ENCODE results near the gene ST7L.

Gene ST7L

GRCh38 chr1:112537456-112537855, 81.5 kb downstream of the ST7L start:
- Histone ChIP-seq H4K20me1 (no peaks in the 10 kb centered on the region), H3K27ac (no peak overlapping the region), H3K4me2 (no peak overlapping the region), H3K27me3 (no peaks in the 10 kb centered on the region), H3K4me3 (no peak overlapping the region), H3K36me3 (peaks cover 12% of the 10 kb centered on the region; the same call in 1 of the 2 replicates), H3K4me1 (no peaks in the 10 kb centered on the region), H3K9me3 (no peaks in the 10 kb centered on the region), H3K9ac (no peak overlapping the region)
- no peak for TF ChIP-seq Cebpa-rat (IDR thresholded peaks at IDR 0.05)

- Histone ChIP-seq H3K36me3 (peaks cover 12% of the 10 kb centered on the region; the same call in 1 of the 2 replicates), H4K20me1 (no peaks in the 10 kb centered on the region), H3K9me3 (no peaks in the 10 kb centered on the region), H3K9ac (no peak overlapping the region), H3K27ac (no peak overlapping the region), H3K4me3 (no peak overlapping the region), H3K4me1 (no peaks in the 10 kb centered on the region), H3K4me2 (no peak overlapping the region), H3K27me3 (no peaks in the 10 kb centered on the region)
- no peak for TF ChIP-seq Cebpa-rat (IDR thresholded peaks at IDR 0.05)
These were observed 82.4 kb downstream of the ST7L start for GRCh38 chr1:112536561-112536960.

- Histone ChIP-seq H3K4me2 (no peak overlapping the region), H3K27me3 (no peaks in the 10 kb centered on the region), H3K4me3 (no peak overlapping the region), H3K9me3 (no peaks in the 10 kb centered on the region), H3K9ac (no peak overlapping the region), H3K36me3 (no peaks in the 10 kb centered on the region), H3K27ac (no peak overlapping the region), H4K20me1 (no peaks in the 10 kb centered on the region), H3K4me1 (no peaks in the 10 kb centered on the region)
- TF ChIP-seq Cebpa-rat (IDR thresholded peaks at IDR 0.05) = no peak
These were observed 85.9 kb downstream of the ST7L start for GRCh38 chr1:112533029-112533428.

- Histone ChIP-seq H3K36me3 (peaks cover 2% of the 10 kb centered on the region; the same call in 1 of the 2 replicates), H3K9me3 (no peaks in the 10 kb centered on the region), H3K4me1 (no peaks in the 10 kb centered on the region), H3K27ac (no peak overlapping the region), H4K20me1 (no peaks in the 10 kb centered on the region), H3K4me2 (no peak overlapping the region), H3K9ac (no peak overlapping the region), H3K27me3 (no peaks in the 10 kb centered on the region), H3K4me3 (no peak overlapping the region)
- TF ChIP-seq Cebpa-rat (IDR thresholded peaks at IDR 0.05) = no peak
These were observed 86.9 kb downstream of the ST7L start for GRCh38 chr1:112532064-112532463.

- Histone ChIP-seq H4K20me1 (no peaks in the 10 kb centered on the region), H3K4me2 (no peak overlapping the region), H3K4me3 (no peak overlapping the region), H3K27ac (no peak overlapping the region), H3K27me3 (no peaks in the 10 kb centered on the region), H3K9ac (no peak overlapping the region), H3K9me3 (no peaks in the 10 kb centered on the region), H3K36me3 (peaks cover 6% of the 10 kb centered on the region; the same call in 1 of the 2 replicates), H3K4me1 (no peaks in the 10 kb centered on the region)
- TF ChIP-seq Cebpa-rat (IDR thresholded peaks at IDR 0.05) = no peak
These were observed 88.1 kb downstream of the ST7L start for GRCh38 chr1:112530832-112531231.

GRCh38 chr1:112529301-112529700, 89.6 kb downstream of the ST7L start:
- Histone ChIP-seq H3K27ac (no peak overlapping the region), H3K9me3 (no peaks in the 10 kb centered on the region), H3K9ac (no peak overlapping the region), H4K20me1 (no peaks in the 10 kb centered on the region), H3K4me1 (no peaks in the 10 kb centered on the region), H3K36me3 (peaks cover 9% of the 10 kb centered on the region; the same call in 1 of the 2 replicates), H3K4me3 (no peak overlapping the region), H3K27me3 (no peaks in the 10 kb centered on the region), H3K4me2 (no peak overlapping the region)
- TF ChIP-seq Cebpa-rat (IDR thresholded peaks at IDR 0.05) = no peak

GRCh38 chr1:112528076-112528475, 90.9 kb downstream of the ST7L start:
- no peak overlapping the region for H3K27ac ChIP-seq
- TF ChIP-seq Cebpa-rat (IDR thresholded peaks at IDR 0.05) = no peak

GRCh38 chr1:112527266-112528010, 91.5 kb downstream of the ST7L start:
- no peaks in the 10 kb centered on the region for H4K20me1 ChIP-seq
- H3K9ac ChIP-seq = no peak overlapping the region
- no peak overlapping the region for H3K4me3 ChIP-seq
- no peak for TF ChIP-seq Cebpa-rat (IDR thresholded peaks at IDR 0.05)
- H3K4me1 ChIP-seq = no peaks in the 10 kb centered on the region
- H3K4me2 ChIP-seq = no peak overlapping the region
- no peaks in the 10 kb centered on the region for H3K9me3 ChIP-seq
- peaks cover 9% of the 10 kb centered on the region; the same call in 1 of the 2 replicates for H3K36me3 ChIP-seq
- H3K27ac ChIP-seq = no peak overlapping the region
- H3K27me3 ChIP-seq = no peaks in the 10 kb centered on the region

More at GRCh38 chr1:112528076-112528475, 90.9 kb downstream of the ST7L start:
- H3K4me3 ChIP-seq = no peak overlapping the region
- no peak overlapping the region for H3K4me2 ChIP-seq
- H3K9ac ChIP-seq = no peak overlapping the region
- no peaks in the 10 kb centered on the region for H3K9me3 ChIP-seq
- no peaks in the 10 kb centered on the region for H4K20me1 ChIP-seq
- no peaks in the 10 kb centered on the region for H3K4me1 ChIP-seq
- no peaks in the 10 kb centered on the region for H3K27me3 ChIP-seq
- H3K36me3 ChIP-seq = peaks cover 9% of the 10 kb centered on the region; the same call in 1 of the 2 replicates

- Histone ChIP-seq H3K27ac (no peak overlapping the region), H3K27me3 (no peaks in the 10 kb centered on the region), H3K4me2 (no peak overlapping the region), H4K20me1 (no peaks in the 10 kb centered on the region), H3K9me3 (no peaks in the 10 kb centered on the region), H3K9ac (no peak overlapping the region), H3K4me1 (peaks cover 6% of the 10 kb centered on the region), H3K36me3 (peaks cover 9% of the 10 kb centered on the region; the same call in 1 of the 2 replicates), H3K4me3 (no peak overlapping the region)
- TF ChIP-seq Cebpa-rat (IDR thresholded peaks at IDR 0.05) = no peak
These were observed 94.0 kb downstream of the ST7L start for GRCh38 chr1:112524986-112525385.

GRCh38 chr1:112524251-112524650, 94.7 kb downstream of the ST7L start:
- Histone ChIP-seq H3K4me2 (no peak overlapping the region), H3K27ac (no peak overlapping the region), H3K9ac (no peak overlapping the region), H3K4me3 (no peak overlapping the region), H3K27me3 (no peaks in the 10 kb centered on the region), H3K36me3 (peaks cover 9% of the 10 kb centered on the region; the same call in 1 of the 2 replicates), H4K20me1 (no peaks in the 10 kb centered on the region), H3K9me3 (no peaks in the 10 kb centered on the region), H3K4me1 (peaks cover 9% of the 10 kb centered on the region)
- no peak for TF ChIP-seq Cebpa-rat (IDR thresholded peaks at IDR 0.05)

All from BLaER1 (cell line).